Middle frontal gyrus (tissue), 1 donor: ENCODE data around the gene FOSB.

Experiments used
- DNase-seq: peaks from one replicate; pipeline ENCODE4 v3.0.0-alpha.2; 2015; ENCODE audit warnings: low spot score; ENCODE audit errors: extremely low spot score

The FOSB gene

GRCh38 chr19:45522010-45522941, 54.5 kb downstream of the FOSB start:
- no peak for DNase-seq

GRCh38 chr19:45523642-45524256, 56.0 kb downstream of the FOSB start:
- DNase-seq: peak; percentile 62

- DNase-seq: no peak
These were observed 56.9 kb downstream of the FOSB start for GRCh38 chr19:45524575-45525129.
